GM23248 (cell line): Measurements from ENCODE around the gene PML.

Experiments used
- EZH2 ChIP-seq: fragments of 200-600 bp; sonication (generic); IDR thresholded peaks from 2 replicates; pipeline ENCODE4 v1.6.1; 2018; ENCODE audit warnings: antibody characterized with exemption, mild to moderate bottlenecking; ENCODE audit not compliant: insufficient read depth, poor library complexity, severe bottlenecking
- EZH2phosphoT487 ChIP-seq: fragments of 200-600 bp; sonication (generic); IDR thresholded peaks from 2 replicates; pipeline ENCODE4 v1.6.1; 2018; ENCODE audit warnings: antibody characterized with exemption, moderate library complexity, mild to moderate bottlenecking, low read depth; ENCODE audit not compliant: insufficient read depth

- TF ChIP-seq EZH2phosphoT487 (no peak), EZH2 (no peak)
These were observed 25.3 kb upstream of the PML start for GRCh38 chr15:73969151-73969759.
